GM12874 (cell line): Measurements from ENCODE around the gene OSBPL6.

Source experiments
- CTCF ChIP-seq: IDR thresholded peaks from 2 replicates; pipeline ENCODE4 v1.5.1; 2011; ENCODE audit warnings: low read depth, mild to moderate bottlenecking, control low read depth, low read length, moderate library complexity; ENCODE audit not compliant: insufficient read depth

OSBPL6 gene

DNA sequence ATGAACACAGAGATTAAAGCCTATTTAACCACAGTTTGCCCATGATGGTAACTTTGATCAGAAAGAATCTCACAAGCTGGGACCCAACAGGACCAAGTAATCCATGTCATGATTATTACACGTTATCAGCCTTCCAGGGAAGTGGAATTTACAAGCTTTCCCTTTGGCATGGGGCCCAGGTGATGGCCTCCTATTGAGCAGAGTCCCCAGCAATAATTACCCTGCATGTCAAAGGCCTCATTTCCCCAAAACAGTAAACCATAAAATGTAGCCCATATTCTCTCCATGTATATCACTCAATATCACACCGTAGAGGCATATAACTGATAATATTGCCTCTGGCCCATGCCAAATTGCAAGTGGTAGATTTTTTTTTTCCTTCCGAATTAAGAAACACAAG, 217.7 kb downstream of the OSBPL6 start:
- no peak for TF ChIP-seq CTCF

- no peak for TF ChIP-seq CTCF
Observed at GRCh38 chr2:178413472-178414265, 219.4 kb downstream of the OSBPL6 start.

DNA sequence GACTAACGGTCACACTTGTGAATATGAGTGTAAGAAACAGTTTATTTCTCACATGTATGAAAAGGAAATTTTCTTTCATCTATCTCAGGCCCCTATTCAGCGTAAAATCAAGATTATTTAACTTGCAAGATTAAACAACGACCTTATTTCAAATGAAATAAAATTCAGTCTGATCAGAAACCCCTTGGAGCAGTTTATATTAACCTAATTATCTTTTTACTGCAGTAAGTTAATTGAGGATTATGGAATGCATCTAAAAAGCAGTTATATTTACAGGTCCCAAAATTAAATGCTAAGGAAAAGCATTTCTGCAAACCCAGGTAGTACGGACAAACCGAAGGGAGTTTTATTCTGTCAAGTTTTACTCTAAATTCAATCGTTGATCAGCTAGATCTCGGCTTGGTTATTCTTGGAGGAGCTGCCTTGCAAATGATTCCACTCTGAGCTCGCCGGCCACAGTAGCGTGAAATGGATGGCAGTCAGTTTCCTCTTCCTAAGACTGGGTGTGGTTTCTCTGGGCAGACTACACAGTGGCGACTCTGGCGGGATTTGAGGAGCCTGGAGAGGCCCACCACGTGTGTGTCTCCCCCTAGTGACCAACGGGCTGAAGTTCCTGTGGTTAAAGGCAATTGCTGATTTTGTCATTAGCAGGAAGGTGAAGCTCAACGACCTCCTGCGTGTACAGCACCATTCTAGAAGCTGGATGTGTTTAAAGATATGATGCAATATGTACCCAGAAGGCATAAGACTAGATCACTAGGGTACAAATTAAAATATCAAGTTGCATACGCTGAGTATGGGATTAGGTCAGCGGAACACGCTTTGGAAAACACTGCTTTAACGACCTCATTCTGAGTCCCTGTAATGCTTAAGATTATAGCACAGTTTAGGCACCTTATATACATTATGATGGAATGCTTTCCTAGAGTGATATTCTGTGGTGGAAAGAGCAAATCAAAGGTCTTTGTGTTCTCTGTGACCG, 220.2 kb downstream of the OSBPL6 start:
- peak; percentile 87 for TF ChIP-seq CTCF

DNA sequence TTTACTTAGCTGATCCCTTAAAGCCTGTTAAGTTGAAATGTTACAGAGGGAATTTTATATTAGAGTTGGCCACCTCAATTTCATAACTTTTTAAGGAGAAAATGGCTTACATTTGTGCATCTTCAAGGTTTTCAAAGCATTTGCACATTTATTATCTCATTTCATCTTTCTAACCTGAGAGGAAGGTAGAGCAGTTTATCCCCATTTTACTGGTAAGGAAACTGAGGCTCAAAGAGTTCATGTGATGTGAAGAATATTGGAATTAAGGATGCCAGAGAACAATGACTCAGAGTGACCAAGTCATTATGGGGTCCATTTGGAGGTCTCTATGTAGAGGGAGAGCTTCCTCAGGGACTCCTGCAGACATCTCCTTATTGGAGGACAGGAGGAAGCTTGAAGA, 221.7 kb downstream of the OSBPL6 start:
- no peak for TF ChIP-seq CTCF

- no peak for TF ChIP-seq CTCF
Observed at GRCh38 chr2:178417916-178418315, 223.6 kb downstream of the OSBPL6 start.

DNA sequence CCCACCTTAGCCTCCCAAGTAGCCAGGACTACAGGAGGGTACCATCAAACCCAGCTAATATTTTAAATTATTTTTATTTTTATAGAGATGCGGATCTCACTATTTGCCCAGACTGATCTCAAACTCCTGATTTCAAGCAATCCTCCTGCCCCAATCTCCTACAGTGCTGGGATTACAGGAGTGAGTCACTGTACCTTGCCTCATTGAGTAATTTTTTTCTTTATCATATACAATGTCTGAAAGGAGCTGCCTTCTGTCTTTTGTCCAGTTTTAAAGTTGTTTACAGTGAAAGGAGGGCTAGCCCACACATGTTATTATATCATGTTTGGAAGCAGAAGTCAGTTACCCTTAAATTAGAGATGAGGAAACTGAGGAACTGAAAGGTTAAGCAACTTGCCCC, 224.1 kb downstream of the OSBPL6 start:
- TF ChIP-seq CTCF = no peak

- TF ChIP-seq CTCF = peak; percentile 6; the same call in 1 of the 2 replicates
Observed at GRCh38 chr2:178419123-178419522, 224.8 kb downstream of the OSBPL6 start.
